Measurements from ENCODE around the gene FAM24A.
"Not testable (repeated sequence)": the region's sequence is repeated elsewhere in the genome, so short reads cannot be mapped to it uniquely, and the experiment has no call there.

FAM24A gene

GRCh38 chr10:122910310-122910709 lies at the start of gene FAM24A:
FAM24A (plus strand) TSS chr10:122910610; CDS start chr10:122911635, 1,025 bp downstream.
- DNase-seq, result no peak

GRCh38 chr10:122861711-122862161 lies 48.7 kb upstream of the FAM24A start:
- DNase-seq, result no peak

GRCh38 chr10:122863216-122864193 lies 46.9 kb upstream of the FAM24A start:
- no peak for DNase-seq

DNA sequence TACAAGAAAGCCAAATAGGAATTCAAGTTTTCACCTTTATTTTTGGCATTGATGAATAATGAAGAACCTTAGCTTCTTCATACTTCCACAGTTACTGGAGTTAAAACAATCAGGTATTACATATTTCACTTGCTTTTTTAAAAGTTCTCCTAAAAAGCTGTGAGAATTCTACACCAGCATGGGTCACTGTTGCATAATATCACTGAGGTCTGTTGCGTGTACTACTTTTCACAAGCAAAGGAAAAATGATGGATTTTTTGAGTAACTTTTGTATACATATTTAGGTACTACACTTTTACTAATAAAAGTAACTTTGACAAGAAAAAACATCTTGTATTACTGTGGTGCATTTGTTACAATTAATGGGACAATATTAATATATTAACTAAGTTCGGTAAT lies 46.2 kb upstream of the FAM24A start:
- DNase-seq, result no peak

GRCh38 chr10:122864901-122865300 lies 45.5 kb upstream of the FAM24A start:
- no peak for DNase-seq

GRCh38 chr10:122866757-122867482 lies 43.5 kb upstream of the FAM24A start:
- DNase-seq, result not testable (repeated sequence)

- not testable (repeated sequence) for DNase-seq
Observed at GRCh38 chr10:122868768-122869167, 41.6 kb upstream of the FAM24A start.

GRCh38 chr10:122871947-122872346 lies 38.5 kb upstream of the FAM24A start:
- not testable (repeated sequence) for DNase-seq

- DNase-seq, result no peak
Observed at GRCh38 chr10:122875843-122876466, 34.5 kb upstream of the FAM24A start.

DNA sequence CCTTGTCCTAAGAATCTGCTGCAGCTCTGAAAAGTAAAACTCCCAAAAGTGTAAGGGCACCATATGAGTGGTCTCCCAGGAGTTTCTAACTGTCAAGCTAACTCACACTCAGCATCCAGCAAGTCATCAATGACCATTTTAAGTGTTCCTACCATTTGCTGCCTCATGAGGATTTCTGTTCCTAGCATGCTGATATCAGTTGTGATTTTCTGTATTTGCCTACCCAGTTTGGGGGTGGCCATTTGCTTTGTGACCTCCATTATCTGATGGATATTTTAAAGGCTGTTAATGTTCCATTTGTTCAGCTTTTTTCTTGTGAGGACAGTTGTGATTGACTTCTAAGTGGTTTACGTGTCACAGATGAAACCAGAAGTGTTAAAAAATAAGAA lies 33.9 kb upstream of the FAM24A start:
- DNase-seq, result no peak

GRCh38 chr10:122877264-122877663 lies 33.1 kb upstream of the FAM24A start:
- peak; percentile 18 for DNase-seq

DNA sequence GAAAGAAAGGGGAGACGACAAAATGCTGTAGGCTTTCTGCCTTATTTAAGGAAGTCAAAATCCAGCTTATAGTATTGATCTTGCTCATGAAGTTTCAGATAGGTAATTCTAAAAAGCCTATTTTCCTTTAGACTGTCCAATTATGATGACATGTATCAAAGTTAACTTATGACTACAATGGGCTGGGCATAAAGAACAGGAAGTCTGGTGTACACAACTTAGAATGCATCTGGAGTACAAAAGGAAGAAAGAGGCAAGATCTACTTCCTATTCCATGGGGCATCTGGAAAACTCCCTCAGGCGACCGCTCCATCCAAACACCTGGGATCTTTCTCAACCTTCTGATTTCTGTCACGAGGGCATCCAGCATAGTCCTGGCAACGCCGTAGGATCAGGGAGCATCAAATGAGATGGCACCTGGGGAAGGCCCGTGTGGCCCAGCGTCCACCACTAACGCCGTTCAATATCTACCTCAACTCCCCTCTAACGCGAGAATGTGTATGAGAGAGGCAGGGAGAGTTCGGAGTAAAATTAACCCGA lies 31.5 kb upstream of the FAM24A start:
- peak; percentile 39 for DNase-seq

DNA sequence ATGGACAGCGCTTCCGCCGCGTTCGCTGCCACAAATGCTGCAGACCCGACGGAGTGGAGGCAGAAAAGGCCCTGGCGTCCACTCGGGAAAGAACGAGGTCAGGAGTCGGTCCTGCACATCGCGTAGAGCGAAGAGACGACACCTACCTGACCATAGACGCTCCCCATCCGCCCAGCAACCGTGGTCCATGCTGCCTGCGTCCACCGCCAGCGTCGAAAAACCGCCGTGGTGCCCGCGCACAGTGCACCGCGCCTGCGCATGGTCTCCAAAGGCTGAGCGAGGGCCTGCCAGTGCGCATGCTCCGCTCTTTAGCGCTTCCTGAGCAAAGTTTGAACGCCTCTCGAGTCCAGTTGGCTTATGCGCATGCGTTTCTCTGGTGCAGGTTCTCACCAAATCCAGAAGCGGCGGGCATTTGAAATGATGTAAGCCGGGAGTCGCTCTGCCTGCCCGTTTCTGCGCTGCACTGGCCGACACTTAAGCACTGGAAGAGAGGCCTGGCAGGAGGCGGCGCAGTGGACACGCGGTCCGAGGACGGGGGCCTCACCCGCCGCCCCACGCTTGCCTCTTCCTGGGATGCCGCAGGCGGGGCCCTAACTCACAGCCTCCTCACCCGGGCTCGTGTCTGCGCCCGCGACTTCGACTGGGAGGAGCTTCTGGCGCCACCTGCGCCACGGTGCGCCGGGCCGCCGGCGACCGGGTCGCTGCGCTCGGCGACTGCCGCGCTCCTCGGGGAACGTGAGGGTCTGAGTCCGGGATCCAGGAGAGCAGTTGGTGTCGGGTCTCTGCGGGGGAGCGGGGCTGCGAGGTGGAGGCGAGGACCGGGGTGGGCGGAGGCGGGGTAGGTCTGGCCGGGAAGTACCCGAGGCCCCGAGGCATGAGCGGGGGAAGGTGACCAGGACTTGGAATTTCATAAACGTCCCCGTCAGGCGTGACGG lies 30.8 kb upstream of the FAM24A start, which contains the start of gene FAM24B:
Gene FAM24B (minus strand): TSS at position 243 of the 935 bp plus-strand sequence. CDS start 29,066 bp downstream, outside the sequence.
- DNase-seq, result peak; percentile 96

GRCh38 chr10:122882766-122883165 lies 27.6 kb upstream of the FAM24A start:
- DNase-seq, result peak; percentile 35

DNA sequence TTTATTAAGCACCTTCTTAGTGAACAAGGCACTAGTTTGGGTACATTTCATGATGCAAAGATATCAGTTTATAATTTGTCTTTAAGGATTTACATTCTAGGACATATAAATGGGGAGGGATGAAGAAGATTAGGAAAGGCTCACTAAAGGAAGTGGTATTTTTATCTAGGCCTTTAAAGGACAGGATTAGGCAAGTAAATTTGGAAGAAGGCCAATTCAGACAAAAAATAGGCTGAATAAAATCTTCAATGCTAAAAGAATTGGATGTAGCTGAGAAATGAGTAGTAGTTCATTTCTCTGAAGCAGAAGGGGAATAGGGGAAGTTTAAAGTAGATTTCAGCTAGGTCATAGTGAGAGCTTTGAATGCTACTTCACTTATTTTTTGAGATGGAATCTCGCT lies 26.2 kb upstream of the FAM24A start:
- no peak for DNase-seq

DNA sequence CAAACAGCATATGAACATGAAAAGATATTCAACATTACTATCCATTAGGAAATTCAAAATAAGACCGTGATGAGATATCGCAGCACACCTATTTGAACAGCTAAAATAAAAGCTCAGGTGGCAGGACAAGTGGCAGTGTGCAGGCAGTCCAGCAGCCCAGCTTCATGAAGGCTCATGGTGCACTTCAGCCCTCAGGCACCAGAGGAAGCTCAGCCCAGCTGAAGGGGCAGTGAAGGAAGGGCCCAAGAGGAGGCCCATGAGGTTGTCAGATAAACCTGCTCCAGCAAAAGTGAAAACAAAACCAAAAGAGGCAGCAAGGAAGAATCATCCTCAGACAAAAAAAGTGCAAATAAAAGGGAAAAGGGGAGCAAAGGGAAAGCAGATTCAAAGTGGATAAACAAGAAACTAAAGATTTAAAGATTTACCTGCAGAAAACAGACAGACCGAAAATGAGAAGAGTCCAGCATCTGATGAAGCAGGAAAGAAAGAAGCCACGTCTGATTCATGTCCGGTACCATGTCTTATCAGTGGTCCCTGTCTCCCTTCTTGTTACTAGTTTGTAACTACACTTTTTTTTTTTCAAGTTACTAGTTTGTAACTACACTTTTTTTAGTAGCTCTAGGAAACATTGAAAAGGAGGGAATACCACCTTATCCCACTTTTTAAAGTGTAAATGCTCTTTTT lies 16.0 kb upstream of the FAM24A start:
- DNase-seq, result no peak

DNA sequence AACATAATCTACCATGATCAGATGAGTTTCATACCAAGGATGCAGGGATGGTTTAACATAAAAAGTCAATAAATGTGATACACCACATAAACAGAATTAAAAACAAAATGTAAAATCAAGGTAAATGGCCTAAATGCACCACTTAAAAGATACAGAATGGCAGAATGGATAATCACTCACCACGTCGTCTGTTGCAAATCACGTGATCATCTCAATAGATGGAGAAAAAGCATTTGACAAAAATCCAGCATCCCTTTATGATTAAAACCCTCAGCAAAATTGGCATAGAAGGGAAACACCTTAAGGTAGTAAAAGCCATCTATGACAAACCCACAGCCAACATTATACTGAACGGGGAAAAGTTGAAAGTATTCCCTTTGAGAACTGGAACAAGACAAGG lies 6.5 kb upstream of the FAM24A start:
- DNase-seq, result not testable (repeated sequence)

- peak; percentile 49 for DNase-seq
Observed at GRCh38 chr10:122911889-122912484, 1.6 kb downstream of the FAM24A start.

DNA sequence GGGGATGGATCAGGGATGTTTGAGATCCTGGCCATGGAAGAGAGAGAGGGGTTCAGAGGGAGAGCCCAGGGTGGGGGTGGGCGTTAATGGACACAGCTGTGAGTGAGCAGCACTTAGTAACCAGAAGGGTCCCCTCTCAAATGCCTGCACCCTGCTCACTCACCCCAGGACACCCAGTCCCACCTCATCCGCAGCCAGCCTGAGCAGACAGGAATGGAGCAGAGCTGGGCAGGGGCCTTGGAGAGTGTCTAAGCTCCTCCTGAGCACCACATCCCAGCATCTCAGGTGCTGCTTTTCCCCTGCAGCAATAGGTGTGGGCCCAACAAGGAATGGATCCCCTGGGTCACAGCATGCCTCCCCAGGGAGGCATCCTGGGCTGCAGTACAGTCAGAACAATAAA lies 5.3 kb downstream of the FAM24A start:
- no peak for DNase-seq

- no peak for DNase-seq
Observed at GRCh38 chr10:122930140-122930539, 19.7 kb downstream of the FAM24A start.
